Urinary bladder (tissue), 4 donors: ENCODE results near the gene U2SURP. TPM values are rescaled to one million over a fixed set of nuclear protein-coding genes. Genes with fewer than 3 reads are reported as not detected.

Source experiments
- DNase-seq: peaks from one replicate; pipeline ENCODE4 v3.0.0-alpha.2; 2015; ENCODE audit errors: extremely low spot score
- H3K27ac ChIP-seq: one replicate; pipeline ENCODE4 v1.5.1; 2013; ENCODE audit warnings: low read depth, mild to moderate bottlenecking, moderate library complexity
- H3K36me3 ChIP-seq: one replicate; pipeline ENCODE4 v1.6.1; 2013; ENCODE audit warnings: mild to moderate bottlenecking, moderate library complexity; ENCODE audit not compliant: insufficient read depth
- H3K4me1 ChIP-seq: one replicate; pipeline ENCODE4 v1.6.1; 2013; ENCODE audit warnings: mild to moderate bottlenecking, moderate library complexity; ENCODE audit not compliant: insufficient read depth
- H3K4me3 ChIP-seq: one replicate; pipeline ENCODE4 v1.5.1; 2013; ENCODE audit warnings: low read depth, low read length
- whole genome bisulfite sequencing: extraction: QIAGEN DNeasy Blood & Tissue Kit; methylation state at CpG from one replicate; pipeline ENCODE4 v1.1.7; 2013; 5-methylcytosine and 5-hydroxymethylcytosine counted together
- polyA plus RNA-seq: library from polyadenylated mRNA; stranded (reverse); fragments of 200-250 nt; gene quantifications from one replicate; pipeline ENCODE4 v1.2.3, GENCODE V29; 2013
- total RNA-seq: library from RNA; depleted of rRNA; stranded (reverse); fragments of >200 nt; gene quantifications from one replicate; pipeline ENCODE4 v1.2.3, GENCODE V29; 2014
- donor health status: healthy with polysubstance abuse.
- donor health status: healthy.

Gene U2SURP
- total and polyA plus RNA-seq, 2 donors, result 29.7 to 204 TPM

DNA sequence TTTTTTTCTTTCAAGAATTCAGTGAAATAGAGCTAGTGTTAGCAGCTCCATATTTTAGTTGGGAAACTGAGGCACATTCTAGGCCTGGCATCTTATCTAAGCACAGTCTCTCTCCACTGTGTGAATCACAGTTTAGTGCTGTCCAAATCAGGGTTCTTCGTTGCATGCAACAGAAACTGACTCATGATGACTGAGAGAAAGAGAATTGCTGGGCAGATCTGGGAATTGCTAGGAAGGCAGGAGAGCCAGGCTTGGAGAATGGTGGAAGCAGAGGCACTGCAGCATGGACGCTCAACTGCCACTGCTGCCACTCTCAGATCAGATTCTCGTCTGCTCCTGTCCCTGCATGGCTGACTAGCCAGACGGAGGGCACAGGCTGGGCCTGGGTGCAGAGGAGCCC lies 77.5 kb downstream of the U2SURP start:
- Histone ChIP-seq H3K27ac (no peak overlapping the region), H3K36me3 (no peaks in the 10 kb centered on the region), H3K4me3 (no peak overlapping the region), H3K4me1 (no peaks in the 10 kb centered on the region)
- no peak for DNase-seq
- 89% methylated on average over 4 of the region's 4 CpGs for WGBS

DNA sequence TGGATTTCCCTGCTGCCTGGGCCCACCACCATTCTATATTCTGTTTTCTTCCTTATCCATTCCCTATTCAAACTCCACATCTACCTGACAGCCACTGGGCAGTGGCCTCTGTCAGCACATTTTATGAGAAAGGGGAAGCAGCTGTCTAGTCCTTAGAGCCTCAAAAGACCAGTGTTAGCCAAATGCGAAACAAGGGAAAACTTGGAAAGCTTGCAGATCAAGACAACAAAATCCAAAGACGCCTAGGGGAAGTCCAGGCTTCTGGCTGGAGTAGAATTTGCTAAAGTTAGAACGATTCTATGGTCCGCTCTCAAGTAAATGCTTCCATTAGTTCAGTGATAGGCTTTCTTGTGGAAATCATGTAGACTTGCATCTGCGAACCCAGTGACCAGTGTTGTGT lies 78.8 kb downstream of the U2SURP start:
- no peak overlapping the region for H3K27ac ChIP-seq
- H3K4me3 ChIP-seq, result no peak overlapping the region
- 70% methylated on average over 5 of the region's 5 CpGs for WGBS
- no peaks in the 10 kb centered on the region for H3K4me1 ChIP-seq
- no peaks in the 10 kb centered on the region for H3K36me3 ChIP-seq
- no peak for DNase-seq

- WGBS, result 93% methylated on average over 1 of the region's 1 CpG
- H3K4me3 ChIP-seq, result no peak overlapping the region
- H3K4me1 ChIP-seq, result no peaks in the 10 kb centered on the region
- no peak for DNase-seq
- H3K27ac ChIP-seq, result no peak overlapping the region
- no peaks in the 10 kb centered on the region for H3K36me3 ChIP-seq
Measured at GRCh38 chr3:143081365-143081764, 80.0 kb downstream of the U2SURP start.

GRCh38 chr3:143081844-143082778 lies 80.7 kb downstream of the U2SURP start:
- no peak for DNase-seq
- WGBS, result 84% methylated on average over 19 of the region's 19 CpGs
- Histone ChIP-seq H3K36me3 (no peaks in the 10 kb centered on the region), H3K4me1 (no peaks in the 10 kb centered on the region), H3K4me3 (no peak overlapping the region), H3K27ac (no peak overlapping the region)

DNA sequence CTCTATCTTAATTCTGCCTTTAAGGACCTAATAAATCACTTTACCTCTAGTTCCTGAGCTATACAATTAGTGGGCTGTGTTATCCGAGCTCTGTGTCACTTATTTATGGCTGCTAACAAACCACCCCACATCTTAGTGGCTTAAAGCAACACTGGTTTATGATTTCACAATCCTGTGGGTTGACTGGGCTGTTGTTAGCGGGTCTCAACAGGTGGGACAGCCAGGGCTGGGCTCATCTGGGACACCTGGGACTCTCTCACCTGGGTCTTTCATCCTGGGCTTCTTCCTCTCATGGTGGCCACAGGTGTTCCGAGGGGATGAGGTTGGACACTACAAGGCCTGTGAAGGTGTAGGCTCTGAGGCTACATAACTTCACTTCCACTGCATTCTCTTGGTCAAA lies 82.4 kb downstream of the U2SURP start:
- no peak overlapping the region for H3K27ac ChIP-seq
- DNase-seq, result no peak
- no peaks in the 10 kb centered on the region for H3K36me3 ChIP-seq
- no peaks in the 10 kb centered on the region for H3K4me1 ChIP-seq
- no peak overlapping the region for H3K4me3 ChIP-seq
- WGBS, result 93% methylated on average over 3 of the region's 3 CpGs

GRCh38 chr3:143084856-143085731 lies 83.7 kb downstream of the U2SURP start:
- Histone ChIP-seq H3K4me3 (no peak overlapping the region), H3K36me3 (no peaks in the 10 kb centered on the region), H3K27ac (no peak overlapping the region), H3K4me1 (no peaks in the 10 kb centered on the region)
- no peak for DNase-seq
- 90% methylated on average over 17 of the region's 17 CpGs for WGBS

GRCh38 chr3:143088835-143089234 lies 87.5 kb downstream of the U2SURP start:
- no peaks in the 10 kb centered on the region for H3K4me1 ChIP-seq
- WGBS, result 99% methylated on average over 1 of the region's 1 CpG
- no peak overlapping the region for H3K27ac ChIP-seq
- no peaks in the 10 kb centered on the region for H3K36me3 ChIP-seq
- no peak for DNase-seq
- H3K4me3 ChIP-seq, result no peak overlapping the region

- no peaks in the 10 kb centered on the region for H3K4me1 ChIP-seq
- H3K4me3 ChIP-seq, result no peak overlapping the region
- WGBS, result 96% methylated on average over 4 of the region's 4 CpGs
- DNase-seq, result no peak
- no peaks in the 10 kb centered on the region for H3K36me3 ChIP-seq
- H3K27ac ChIP-seq, result no peak overlapping the region
Measured at GRCh38 chr3:143089965-143090364, 88.6 kb downstream of the U2SURP start.

GRCh38 chr3:143090486-143090885 lies 89.1 kb downstream of the U2SURP start:
- DNase-seq, result no peak
- no peak overlapping the region for H3K27ac ChIP-seq
- H3K36me3 ChIP-seq, result no peaks in the 10 kb centered on the region
- H3K4me3 ChIP-seq, result no peak overlapping the region
- H3K4me1 ChIP-seq, result no peaks in the 10 kb centered on the region
- WGBS, result 60% methylated on average over 5 of the region's 5 CpGs

GRCh38 chr3:143090976-143091837 lies 89.8 kb downstream of the U2SURP start:
- H3K27ac ChIP-seq, result no peak overlapping the region
- no peaks in the 10 kb centered on the region for H3K36me3 ChIP-seq
- no peak for DNase-seq
- WGBS, result 89% methylated on average over 9 of the region's 9 CpGs
- no peaks in the 10 kb centered on the region for H3K4me1 ChIP-seq
- no peak overlapping the region for H3K4me3 ChIP-seq

DNA sequence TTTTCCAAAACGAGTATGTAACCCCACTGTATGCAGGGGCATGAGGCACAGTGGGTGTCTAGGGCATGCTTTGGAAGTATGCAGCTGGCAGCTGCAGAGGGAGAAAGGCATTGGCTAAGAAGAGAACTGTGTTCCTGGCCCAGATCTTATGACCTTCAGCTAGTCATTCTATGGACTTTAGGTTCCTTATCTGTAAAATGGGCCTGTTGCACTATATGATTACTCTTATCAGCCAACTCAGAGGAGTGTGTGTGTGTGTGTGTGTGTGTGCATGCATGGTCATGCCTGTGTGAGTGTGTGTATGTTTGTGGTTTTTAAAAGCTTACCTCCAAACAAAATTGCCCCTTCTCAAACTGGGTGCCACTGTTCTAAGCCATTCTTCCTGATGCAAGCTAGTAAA lies 90.8 kb downstream of the U2SURP start:
- WGBS, result 85% methylated on average over 1 of the region's 1 CpG
- DNase-seq, result no peak
- Histone ChIP-seq H3K4me3 (no peak overlapping the region), H3K27ac (no peak overlapping the region), H3K36me3 (no peaks in the 10 kb centered on the region), H3K4me1 (no peaks in the 10 kb centered on the region)

- no peaks in the 10 kb centered on the region for H3K36me3 ChIP-seq
- WGBS, result 93% methylated on average over 2 of the region's 2 CpGs
- H3K27ac ChIP-seq, result no peak overlapping the region
- no peak overlapping the region for H3K4me3 ChIP-seq
- no peak for DNase-seq
- no peaks in the 10 kb centered on the region for H3K4me1 ChIP-seq
Measured at GRCh38 chr3:143095813-143096212, 94.4 kb downstream of the U2SURP start.

- H3K36me3 ChIP-seq, result no peaks in the 10 kb centered on the region
- H3K27ac ChIP-seq, result no peak overlapping the region
- no peaks in the 10 kb centered on the region for H3K4me1 ChIP-seq
- 78% methylated on average over 5 of the region's 5 CpGs for WGBS
- no peak overlapping the region for H3K4me3 ChIP-seq
- DNase-seq, result no peak
Measured at GRCh38 chr3:143098032-143098764, 96.8 kb downstream of the U2SURP start.
